DOHH2 (cell line): ENCODE results near the gene PID1.

Experiments used
- H3F3A ChIP-seq: fragments of 200-600 bp; sonication (generic), shearing (Covaris generic); 2 replicates; pipeline ENCODE4 v1.6.0; 2016; ENCODE audit warnings: antibody characterized with exemption, mild to moderate bottlenecking; ENCODE audit not compliant: control insufficient read depth, insufficient read depth
- H3K27ac ChIP-seq: fragments of 200-600 bp; sonication (generic); 2 replicates; pipeline ENCODE4 v1.5.1; 2014; ENCODE audit warnings: low read depth, mild to moderate bottlenecking, low read length, moderate library complexity
- H3K27me3 ChIP-seq: fragments of 200-600 bp; sonication (generic); 2 replicates; pipeline ENCODE4 v1.6.1; 2014; ENCODE audit warnings: mild to moderate bottlenecking, low read length, mixed read lengths; ENCODE audit not compliant: control insufficient read depth
- H3K36me3 ChIP-seq: fragments of 200-600 bp; sonication (generic); 2 replicates; pipeline ENCODE4 v1.6.1; 2014; ENCODE audit warnings: mild to moderate bottlenecking, low read length, moderate library complexity, mixed read lengths; ENCODE audit not compliant: control insufficient read depth
- H3K4me1 ChIP-seq: fragments of 200-600 bp; sonication (generic); 2 replicates; pipeline ENCODE4 v1.6.1; 2014; ENCODE audit warnings: mild to moderate bottlenecking, low read length, mixed read lengths; ENCODE audit not compliant: control insufficient read depth
- H3K4me2 ChIP-seq: fragments of 200-600 bp; sonication (generic); 2 replicates; pipeline ENCODE4 v1.6.0; 2014; ENCODE audit warnings: mild to moderate bottlenecking, low read length, moderate library complexity
- H3K4me3 ChIP-seq: fragments of 200-600 bp; sonication (generic); 2 replicates; pipeline ENCODE4 v1.5.1; 2014; ENCODE audit warnings: mild to moderate bottlenecking, low read length, mixed read lengths
- H3K79me2 ChIP-seq: fragments of 200-600 bp; sonication (generic); 2 replicates; pipeline ENCODE4 v1.6.1; 2014; ENCODE audit warnings: mild to moderate bottlenecking, low read length, mixed read lengths; ENCODE audit not compliant: control insufficient read depth
- H3K9me2 ChIP-seq: fragments of 200-600 bp; sonication (generic); replicated peaks from 2 replicates; pipeline ENCODE4 v1.6.1; 2014; ENCODE audit warnings: mild to moderate bottlenecking, low read length, mixed read lengths; ENCODE audit not compliant: control insufficient read depth
- H3K9me3 ChIP-seq: fragments of 200-600 bp; sonication (generic); 2 replicates; pipeline ENCODE4 v1.6.1; 2014; ENCODE audit warnings: antibody characterized with exemption, low read length, mixed read lengths; ENCODE audit not compliant: control insufficient read depth, insufficient read depth
- H4K20me1 ChIP-seq: fragments of 200-600 bp; sonication (generic); 2 replicates; pipeline ENCODE4 v1.6.0; 2014; ENCODE audit warnings: low read depth, mild to moderate bottlenecking, antibody characterized with exemption, low read length, moderate library complexity; ENCODE audit not compliant: control insufficient read depth, insufficient read depth
- CTCF ChIP-seq: fragments of 200-600 bp; sonication (generic); IDR thresholded peaks from one replicate; pipeline ENCODE4 v1.5.1; 2014; ENCODE audit warnings: antibody characterized with exemption, mild to moderate bottlenecking, low read depth, low read length; ENCODE audit not compliant: poor library complexity, severe bottlenecking
- EZH2phosphoT487 ChIP-seq: fragments of 200-600 bp; sonication (generic); IDR thresholded peaks from 2 replicates; pipeline ENCODE4 v1.6.1; 2017; ENCODE audit warnings: borderline replicate concordance, mild to moderate bottlenecking, antibody characterized with exemption, low read length, moderate library complexity, mixed read lengths

The PID1 gene

DNA sequence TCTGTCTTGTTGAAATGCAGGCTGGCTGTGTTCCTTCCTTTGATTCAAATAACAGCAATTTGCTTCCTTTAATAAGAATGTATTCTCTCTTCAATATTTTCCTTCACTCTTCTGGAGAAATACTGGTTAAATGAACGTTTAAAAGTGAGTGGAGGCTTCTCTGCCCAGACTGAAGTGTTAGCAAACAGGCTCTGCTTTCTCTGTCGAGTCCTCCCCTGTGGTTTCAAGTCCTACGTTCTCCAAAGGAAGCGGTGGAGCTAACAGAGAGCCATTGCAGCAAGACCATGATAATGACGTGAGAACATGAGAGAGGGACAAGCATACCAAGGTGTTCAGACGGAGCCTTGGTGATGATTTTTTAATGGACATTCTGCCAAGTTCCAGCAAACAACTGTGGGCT is 26.2 kb upstream of the PID1 start:
- Histone ChIP-seq H3K4me1 (no peaks in the 10 kb centered on the region), H3K27ac (no peak overlapping the region), H4K20me1 (no peaks in the 10 kb centered on the region), H3F3A (no peaks in the 10 kb centered on the region), H3K9me3 (no peaks in the 10 kb centered on the region), H3K36me3 (no peaks in the 10 kb centered on the region), H3K4me2 (no peak overlapping the region), H3K4me3 (no peak overlapping the region), H3K79me2 (no peaks in the 10 kb centered on the region), H3K27me3 (no peaks in the 10 kb centered on the region), H3K9me2 (no peaks in the 10 kb centered on the region)
- TF ChIP-seq CTCF (no peak), EZH2phosphoT487 (no peak)

- Histone ChIP-seq H3K4me2 (no peak overlapping the region), H3K9me3 (no peaks in the 10 kb centered on the region), H3K4me1 (no peaks in the 10 kb centered on the region), H4K20me1 (no peaks in the 10 kb centered on the region), H3K4me3 (no peak overlapping the region), H3F3A (no peaks in the 10 kb centered on the region), H3K9me2 (no peaks in the 10 kb centered on the region), H3K36me3 (no peaks in the 10 kb centered on the region), H3K27ac (no peak overlapping the region), H3K79me2 (no peaks in the 10 kb centered on the region), H3K27me3 (no peaks in the 10 kb centered on the region)
- no peak for TF ChIP-seq CTCF
- no peak for TF ChIP-seq EZH2phosphoT487
Observed at GRCh38 chr2:229296536-229296935, 25.4 kb upstream of the PID1 start.

DNA sequence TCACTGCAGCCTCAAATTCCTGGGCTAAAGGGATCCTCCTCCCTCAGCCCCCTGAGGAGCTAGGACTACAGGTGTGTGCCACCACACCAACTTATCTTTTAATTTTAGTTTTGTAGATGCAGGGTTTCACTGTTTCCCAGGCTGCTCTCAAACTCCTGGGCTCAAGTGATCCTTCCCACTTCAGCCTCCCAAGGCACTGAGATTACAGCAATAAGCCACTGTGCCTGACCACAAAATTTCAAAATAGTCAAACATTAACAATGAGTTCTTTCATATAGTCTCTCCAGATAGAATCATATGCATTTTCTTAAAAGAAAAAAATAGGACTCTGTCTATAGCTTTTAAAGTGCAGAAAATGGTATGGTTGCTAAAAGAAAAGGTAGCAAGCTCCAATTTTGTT is 24.9 kb upstream of the PID1 start:
- Histone ChIP-seq H3K79me2 (no peaks in the 10 kb centered on the region), H3K4me1 (no peaks in the 10 kb centered on the region), H3K27ac (no peak overlapping the region), H3K9me3 (no peaks in the 10 kb centered on the region), H3K27me3 (no peaks in the 10 kb centered on the region), H4K20me1 (no peaks in the 10 kb centered on the region), H3K9me2 (no peaks in the 10 kb centered on the region), H3K36me3 (no peaks in the 10 kb centered on the region), H3F3A (no peaks in the 10 kb centered on the region), H3K4me2 (no peak overlapping the region), H3K4me3 (no peak overlapping the region)
- no peak for TF ChIP-seq EZH2phosphoT487
- TF ChIP-seq CTCF, result no peak

GRCh38 chr2:229287823-229288222 is 16.7 kb upstream of the PID1 start:
- Histone ChIP-seq H3K79me2 (no peaks in the 10 kb centered on the region), H3K36me3 (no peaks in the 10 kb centered on the region), H3K4me3 (no peak overlapping the region), H3K4me1 (no peaks in the 10 kb centered on the region), H3K27me3 (no peaks in the 10 kb centered on the region), H3K4me2 (no peak overlapping the region), H3K9me2 (no peaks in the 10 kb centered on the region), H3K27ac (no peak overlapping the region), H4K20me1 (no peaks in the 10 kb centered on the region), H3F3A (no peaks in the 10 kb centered on the region), H3K9me3 (no peaks in the 10 kb centered on the region)
- TF ChIP-seq CTCF (no peak), EZH2phosphoT487 (no peak)
